PC-3 (cell line): ENCODE data around the gene SMIM10L1.

ENCODE experiments used
- EZH2 ChIP-seq: fragments of 300-600 bp; sonication (generic); IDR thresholded peaks from one replicate; pipeline ENCODE4 v1.6.1; 2017; ENCODE audit warnings: antibody characterized with exemption, mild to moderate bottlenecking, low read length; ENCODE audit not compliant: unreplicated experiment
- EZH2phosphoT487 ChIP-seq: fragments of 300-600 bp; sonication (generic); IDR thresholded peaks from 2 replicates; pipeline ENCODE4 v1.6.1; 2018; ENCODE audit warnings: mild to moderate bottlenecking, antibody characterized with exemption, low read length, borderline replicate concordance
- TF ChIP-seq, protein P1 (sequence below): fragments of 300-600 bp; sonication (generic); conservative IDR thresholded peaks from 2 replicates; pipeline ENCODE4 v1.5.1; 2017; ENCODE audit warnings: antibody characterized with exemption, low read depth, mild to moderate bottlenecking, low read length

- TF ChIP-seq, protein P1, sequence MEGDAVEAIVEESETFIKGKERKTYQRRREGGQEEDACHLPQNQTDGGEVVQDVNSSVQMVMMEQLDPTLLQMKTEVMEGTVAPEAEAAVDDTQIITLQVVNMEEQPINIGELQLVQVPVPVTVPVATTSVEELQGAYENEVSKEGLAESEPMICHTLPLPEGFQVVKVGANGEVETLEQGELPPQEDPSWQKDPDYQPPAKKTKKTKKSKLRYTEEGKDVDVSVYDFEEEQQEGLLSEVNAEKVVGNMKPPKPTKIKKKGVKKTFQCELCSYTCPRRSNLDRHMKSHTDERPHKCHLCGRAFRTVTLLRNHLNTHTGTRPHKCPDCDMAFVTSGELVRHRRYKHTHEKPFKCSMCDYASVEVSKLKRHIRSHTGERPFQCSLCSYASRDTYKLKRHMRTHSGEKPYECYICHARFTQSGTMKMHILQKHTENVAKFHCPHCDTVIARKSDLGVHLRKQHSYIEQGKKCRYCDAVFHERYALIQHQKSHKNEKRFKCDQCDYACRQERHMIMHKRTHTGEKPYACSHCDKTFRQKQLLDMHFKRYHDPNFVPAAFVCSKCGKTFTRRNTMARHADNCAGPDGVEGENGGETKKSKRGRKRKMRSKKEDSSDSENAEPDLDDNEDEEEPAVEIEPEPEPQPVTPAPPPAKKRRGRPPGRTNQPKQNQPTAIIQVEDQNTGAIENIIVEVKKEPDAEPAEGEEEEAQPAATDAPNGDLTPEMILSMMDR = no peak
- TF ChIP-seq EZH2 (no peak), EZH2phosphoT487 (no peak)
Measured at GRCh38 chr12:11134305-11134704, 36.7 kb upstream of the SMIM10L1 start, which contains the start of gene TAS2R30.
